ENCODE measurements around the gene BBOF1.

The BBOF1 gene

GRCh38 chr14:74109369-74109768 lies 90.2 kb downstream of the BBOF1 start:
- no peak for DNase-seq

GRCh38 chr14:74111395-74112216 lies 92.5 kb downstream of the BBOF1 start:
- DNase-seq = peak in 1 of 2 donors; percentile 51
